Measurements from ENCODE around the gene RAPH1.

Gene RAPH1

DNA sequence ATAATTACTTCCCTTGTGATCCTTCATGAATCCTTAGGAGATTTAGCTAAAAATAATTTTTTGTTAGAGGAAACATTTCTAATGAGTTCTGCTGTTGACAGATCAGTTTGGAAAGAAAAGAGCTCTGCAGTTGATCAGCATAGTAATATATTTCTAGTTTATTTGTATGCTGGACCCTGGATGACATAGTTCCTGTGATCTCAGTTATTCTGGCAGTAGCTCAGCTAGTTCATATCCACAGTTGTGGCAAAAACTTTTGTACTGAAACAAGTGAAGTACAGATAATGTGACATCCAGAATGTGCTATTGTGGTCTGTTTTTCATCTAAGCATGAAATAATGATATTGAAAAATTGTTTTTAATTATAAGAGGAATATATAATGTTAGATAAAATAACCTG lies 173.2 kb downstream of the RAPH1 start:
- H3K4me3 ChIP-seq (ENCODE audit: low read depth, low read length), result no peak overlapping the region
- no peaks in the 10 kb centered on the region for H3K27me3 ChIP-seq
- TF ChIP-seq, protein P1, sequence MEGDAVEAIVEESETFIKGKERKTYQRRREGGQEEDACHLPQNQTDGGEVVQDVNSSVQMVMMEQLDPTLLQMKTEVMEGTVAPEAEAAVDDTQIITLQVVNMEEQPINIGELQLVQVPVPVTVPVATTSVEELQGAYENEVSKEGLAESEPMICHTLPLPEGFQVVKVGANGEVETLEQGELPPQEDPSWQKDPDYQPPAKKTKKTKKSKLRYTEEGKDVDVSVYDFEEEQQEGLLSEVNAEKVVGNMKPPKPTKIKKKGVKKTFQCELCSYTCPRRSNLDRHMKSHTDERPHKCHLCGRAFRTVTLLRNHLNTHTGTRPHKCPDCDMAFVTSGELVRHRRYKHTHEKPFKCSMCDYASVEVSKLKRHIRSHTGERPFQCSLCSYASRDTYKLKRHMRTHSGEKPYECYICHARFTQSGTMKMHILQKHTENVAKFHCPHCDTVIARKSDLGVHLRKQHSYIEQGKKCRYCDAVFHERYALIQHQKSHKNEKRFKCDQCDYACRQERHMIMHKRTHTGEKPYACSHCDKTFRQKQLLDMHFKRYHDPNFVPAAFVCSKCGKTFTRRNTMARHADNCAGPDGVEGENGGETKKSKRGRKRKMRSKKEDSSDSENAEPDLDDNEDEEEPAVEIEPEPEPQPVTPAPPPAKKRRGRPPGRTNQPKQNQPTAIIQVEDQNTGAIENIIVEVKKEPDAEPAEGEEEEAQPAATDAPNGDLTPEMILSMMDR (IDR thresholded peaks at IDR 0.05; ENCODE audit: low read depth, low read length), result no peak
- H3K4me1 ChIP-seq, result no peaks in the 10 kb centered on the region
- no peaks in the 10 kb centered on the region for H3K9me3 ChIP-seq
- H3K36me3 ChIP-seq, result peaks cover 5% of the 10 kb centered on the region
- no peak for DNase-seq

GRCh38 chr2:203361495-203361894 lies 173.6 kb downstream of the RAPH1 start:
- Histone ChIP-seq H3K27me3 (no peaks in the 10 kb centered on the region), H3K4me1 (no peaks in the 10 kb centered on the region), H3K36me3 (peaks cover under 1% of the 10 kb centered on the region), H3K4me3 (ENCODE audit: low read depth, low read length) (no peak overlapping the region), H3K9me3 (no peaks in the 10 kb centered on the region)
- DNase-seq, result no peak
- TF ChIP-seq, protein P1 (IDR thresholded peaks at IDR 0.05; ENCODE audit: low read depth, low read length), result no peak

DNA sequence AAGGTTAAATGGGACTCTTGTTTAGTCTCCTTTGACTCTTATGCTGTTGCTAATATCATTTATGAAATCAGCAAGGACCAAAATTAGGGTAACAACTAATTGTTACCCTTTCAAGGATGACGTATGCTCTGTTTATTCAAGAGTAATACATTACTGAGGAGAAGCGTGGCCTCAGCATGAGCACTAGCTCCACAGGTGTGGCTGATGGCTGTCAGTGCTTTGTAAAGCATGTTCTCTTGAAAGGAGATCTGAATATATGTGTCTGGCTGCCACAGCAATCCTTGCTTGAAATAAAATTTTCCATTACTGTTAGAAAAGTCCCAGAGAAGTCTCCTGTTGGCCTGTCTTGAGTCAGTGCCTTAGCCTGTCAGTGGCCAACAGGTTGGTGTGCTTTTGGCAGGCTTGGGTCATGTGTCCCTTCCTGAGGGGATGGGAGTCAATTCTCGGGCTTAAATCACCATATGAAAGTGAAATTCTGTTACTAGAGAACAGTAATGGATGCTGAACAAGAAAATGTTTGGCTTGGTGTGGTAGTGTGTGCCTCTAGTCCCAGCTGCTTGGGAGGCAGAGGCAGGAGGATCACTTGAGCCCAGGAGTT lies 174.2 kb downstream of the RAPH1 start:
- Histone ChIP-seq H3K4me3 (ENCODE audit: low read depth, low read length) (no peak overlapping the region), H3K27me3 (no peaks in the 10 kb centered on the region), H3K9me3 (no peaks in the 10 kb centered on the region), H3K4me1 (no peaks in the 10 kb centered on the region), H3K36me3 (no peaks in the 10 kb centered on the region)
- DNase-seq, result no peak
- TF ChIP-seq, protein P1 (IDR thresholded peaks at IDR 0.05; ENCODE audit: low read depth, low read length), result no peak

GRCh38 chr2:203359450-203359849 lies 175.7 kb downstream of the RAPH1 start:
- Histone ChIP-seq H3K4me1 (no peaks in the 10 kb centered on the region), H3K4me3 (ENCODE audit: low read depth, low read length) (no peak overlapping the region), H3K27me3 (no peaks in the 10 kb centered on the region), H3K9me3 (no peaks in the 10 kb centered on the region), H3K36me3 (no peaks in the 10 kb centered on the region)
- no peak for DNase-seq
- TF ChIP-seq, protein P1 (IDR thresholded peaks at IDR 0.05; ENCODE audit: low read depth, low read length), result no peak

DNA sequence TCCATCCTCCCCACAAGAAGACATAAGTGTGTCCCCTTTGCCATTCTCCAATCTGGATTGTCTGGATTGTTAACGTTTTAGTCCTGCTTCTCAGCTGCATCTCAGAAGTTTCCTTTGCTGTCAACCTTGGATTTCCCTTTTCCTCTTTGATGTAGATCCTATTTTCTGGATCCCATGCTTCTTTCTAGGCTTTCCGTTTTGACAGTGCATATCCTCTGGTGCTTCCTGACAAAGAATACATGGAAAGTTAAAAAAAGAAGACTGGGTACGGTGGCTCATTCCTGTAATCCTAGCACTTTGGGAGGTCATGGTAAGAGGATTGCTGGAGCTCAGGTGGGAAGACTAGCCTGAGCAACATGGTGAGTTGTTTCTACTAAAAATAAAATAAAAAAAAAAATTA lies 180.1 kb downstream of the RAPH1 start:
- TF ChIP-seq, protein P1 (IDR thresholded peaks at IDR 0.05; ENCODE audit: low read depth, low read length), result no peak
- Histone ChIP-seq H3K9me3 (no peaks in the 10 kb centered on the region), H3K4me1 (no peaks in the 10 kb centered on the region), H3K4me3 (ENCODE audit: low read depth, low read length) (no peak overlapping the region), H3K27me3 (no peaks in the 10 kb centered on the region), H3K36me3 (no peaks in the 10 kb centered on the region)
- DNase-seq, result no peak

DNA sequence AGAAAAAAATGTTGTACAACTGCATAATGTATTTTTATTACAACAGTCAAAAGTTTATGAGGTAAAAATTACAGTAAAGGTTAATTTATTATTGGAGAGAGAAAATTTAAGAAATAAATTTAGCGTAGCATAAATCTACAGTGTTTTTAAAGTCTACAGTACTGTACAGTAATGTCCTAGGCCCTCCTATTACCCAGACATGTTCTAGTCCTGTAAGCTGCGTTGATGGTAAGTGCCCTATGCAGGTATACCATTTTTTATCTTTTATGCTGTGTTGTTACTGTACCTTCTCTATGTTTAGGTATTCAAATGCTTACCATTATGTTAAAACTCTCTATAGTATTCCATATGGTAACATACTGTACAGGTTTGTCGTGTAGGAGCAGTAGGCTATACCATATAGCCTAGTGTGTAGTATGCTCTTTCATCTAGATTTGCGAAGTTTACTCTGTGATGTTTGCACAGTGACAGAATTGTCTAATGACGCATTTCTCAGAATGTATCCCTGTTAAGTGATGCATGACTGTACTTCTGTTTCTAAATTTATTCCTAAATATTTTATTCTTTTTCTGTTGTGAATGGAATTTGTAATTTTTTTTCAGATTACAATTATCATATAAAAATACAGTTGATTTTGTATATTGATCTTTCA lies 182.4 kb downstream of the RAPH1 start:
- Histone ChIP-seq H3K4me3 (ENCODE audit: low read depth, low read length) (no peak overlapping the region), H3K27me3 (no peaks in the 10 kb centered on the region), H3K4me1 (no peaks in the 10 kb centered on the region), H3K36me3 (no peaks in the 10 kb centered on the region; the same call in 1 of the 2 replicates), H3K9me3 (no peaks in the 10 kb centered on the region)
- TF ChIP-seq, protein P1 (IDR thresholded peaks at IDR 0.05; ENCODE audit: low read depth, low read length), result no peak
- no peak for DNase-seq

All from BE2C (cell line).